ENCODE data around the gene PYY. TPM values are rescaled to one million over a fixed set of nuclear protein-coding genes. Genes with fewer than 3 reads are reported as not detected.
"Not testable (repeated sequence)": the region's sequence is repeated elsewhere in the genome, so short reads cannot be mapped to it uniquely, and the experiment has no call there.

PYY gene
- total RNA-seq, 1 donor from 2014 or later = not detected

DNA sequence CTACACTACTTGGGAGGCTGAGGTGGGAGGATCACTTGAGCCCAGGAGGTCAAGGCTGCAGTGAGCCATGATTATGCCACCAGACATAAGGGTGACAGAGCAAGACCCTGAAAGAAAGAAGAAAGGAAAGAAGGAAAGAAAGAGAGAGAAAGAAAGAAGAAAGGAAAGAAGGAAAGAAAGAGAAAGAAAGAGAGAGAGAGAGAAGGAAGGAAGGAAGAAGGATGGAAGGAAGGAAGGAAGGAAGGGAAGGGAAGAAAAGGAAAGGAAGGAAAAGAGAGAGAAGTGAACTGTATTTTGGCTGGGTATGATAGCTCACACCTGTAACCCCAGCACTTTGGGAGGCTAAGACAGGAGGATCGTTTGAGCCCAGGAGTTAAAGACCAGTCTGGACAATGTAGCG lies 24.3 kb upstream of the PYY start:
- no peak overlapping the region for H3K4me3 Mint-ChIP-seq (ENCODE audit: unreplicated experiment)
- H3K27ac Mint-ChIP-seq (ENCODE audit: unreplicated experiment) = no peak overlapping the region
- DNase-seq (ENCODE audit: extremely low spot score, unreplicated experiment) = no peak
- no peaks in the 10 kb centered on the region for H3K9me3 Mint-ChIP-seq (ENCODE audit: unreplicated experiment)
- H3K27me3 Mint-ChIP-seq (ENCODE audit: unreplicated experiment) = peaks cover 75% of the 10 kb centered on the region
- TF ChIP-seq, protein P1, sequence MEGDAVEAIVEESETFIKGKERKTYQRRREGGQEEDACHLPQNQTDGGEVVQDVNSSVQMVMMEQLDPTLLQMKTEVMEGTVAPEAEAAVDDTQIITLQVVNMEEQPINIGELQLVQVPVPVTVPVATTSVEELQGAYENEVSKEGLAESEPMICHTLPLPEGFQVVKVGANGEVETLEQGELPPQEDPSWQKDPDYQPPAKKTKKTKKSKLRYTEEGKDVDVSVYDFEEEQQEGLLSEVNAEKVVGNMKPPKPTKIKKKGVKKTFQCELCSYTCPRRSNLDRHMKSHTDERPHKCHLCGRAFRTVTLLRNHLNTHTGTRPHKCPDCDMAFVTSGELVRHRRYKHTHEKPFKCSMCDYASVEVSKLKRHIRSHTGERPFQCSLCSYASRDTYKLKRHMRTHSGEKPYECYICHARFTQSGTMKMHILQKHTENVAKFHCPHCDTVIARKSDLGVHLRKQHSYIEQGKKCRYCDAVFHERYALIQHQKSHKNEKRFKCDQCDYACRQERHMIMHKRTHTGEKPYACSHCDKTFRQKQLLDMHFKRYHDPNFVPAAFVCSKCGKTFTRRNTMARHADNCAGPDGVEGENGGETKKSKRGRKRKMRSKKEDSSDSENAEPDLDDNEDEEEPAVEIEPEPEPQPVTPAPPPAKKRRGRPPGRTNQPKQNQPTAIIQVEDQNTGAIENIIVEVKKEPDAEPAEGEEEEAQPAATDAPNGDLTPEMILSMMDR (IDR thresholded peaks at IDR 0.05) = no peak
- no peaks in the 10 kb centered on the region for H3K36me3 Mint-ChIP-seq (ENCODE audit: unreplicated experiment)
- no peaks in the 10 kb centered on the region for H3K4me1 Mint-ChIP-seq (ENCODE audit: unreplicated experiment)

DNA sequence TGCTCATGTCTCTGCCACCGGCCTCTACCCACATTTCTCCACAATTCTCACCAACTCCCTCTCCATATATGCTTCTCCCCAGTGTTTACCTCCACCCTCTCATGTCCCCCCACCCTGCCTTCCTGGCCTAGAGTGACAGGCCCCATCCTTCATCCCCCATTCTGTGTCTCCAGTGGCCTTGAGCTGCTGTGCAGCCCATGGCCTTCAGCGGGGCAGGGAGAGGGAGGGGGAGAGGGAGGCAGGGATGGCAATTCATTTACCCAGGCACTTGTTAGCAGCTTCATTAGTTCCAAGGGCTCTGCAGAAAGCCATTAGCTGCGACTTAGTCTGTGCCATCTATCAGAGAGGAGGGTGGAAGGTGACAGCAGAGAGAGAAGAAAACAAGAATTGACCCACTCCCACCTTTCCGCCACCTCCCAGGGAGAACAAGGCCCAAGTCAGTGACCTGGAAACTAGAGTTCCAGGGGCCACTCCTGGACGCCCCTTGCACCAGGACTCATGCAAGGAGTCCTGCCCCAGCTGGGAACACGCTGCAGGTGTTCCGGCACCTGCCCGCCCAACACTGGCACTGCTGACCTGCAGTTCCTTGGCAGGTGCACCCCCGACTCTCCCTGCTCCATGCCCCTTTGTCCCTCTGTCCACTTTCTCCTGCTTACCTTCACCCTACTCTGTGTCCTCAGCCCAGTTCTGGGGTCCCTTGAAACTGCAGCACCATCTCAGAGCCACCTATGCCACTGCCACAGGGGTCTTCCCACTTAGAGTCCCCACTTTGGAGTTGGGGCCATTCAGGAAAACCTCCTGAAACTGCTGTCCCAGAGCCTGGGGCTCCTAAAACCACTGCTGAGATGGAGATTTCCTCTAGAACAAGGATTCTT lies 23.5 kb upstream of the PYY start:
- H3K27me3 Mint-ChIP-seq (ENCODE audit: unreplicated experiment) = peaks cover 66% of the 10 kb centered on the region
- no peaks in the 10 kb centered on the region for H3K9me3 Mint-ChIP-seq (ENCODE audit: unreplicated experiment)
- no peaks in the 10 kb centered on the region for H3K4me1 Mint-ChIP-seq (ENCODE audit: unreplicated experiment)
- H3K27ac Mint-ChIP-seq (ENCODE audit: unreplicated experiment) = no peak overlapping the region
- DNase-seq (ENCODE audit: extremely low spot score, unreplicated experiment) = no peak
- TF ChIP-seq, protein P1 (IDR thresholded peaks at IDR 0.05) = no peak
- no peak overlapping the region for H3K4me3 Mint-ChIP-seq (ENCODE audit: unreplicated experiment)
- no peaks in the 10 kb centered on the region for H3K36me3 Mint-ChIP-seq (ENCODE audit: unreplicated experiment)

DNA sequence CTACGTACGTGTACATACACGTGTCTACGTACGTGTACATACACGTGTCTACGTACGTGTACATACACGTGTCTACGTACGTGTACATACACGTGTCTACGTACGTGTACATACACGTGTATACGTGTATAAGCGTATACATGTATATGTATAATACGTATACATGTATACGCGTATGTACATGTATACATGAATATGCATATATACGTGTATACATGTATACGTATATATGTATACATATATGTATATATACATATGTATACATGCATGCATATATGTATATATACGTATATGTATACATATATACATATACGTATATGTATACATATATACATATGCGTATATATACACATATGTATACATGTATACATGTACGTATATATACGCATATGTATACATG lies 22.2 kb upstream of the PYY start:
- Mint-ChIP-seq H3K27ac (ENCODE audit: unreplicated experiment) (no peak overlapping the region), H3K27me3 (ENCODE audit: unreplicated experiment) (peaks cover 60% of the 10 kb centered on the region), H3K9me3 (ENCODE audit: unreplicated experiment) (peaks cover 4% of the 10 kb centered on the region), H3K4me3 (ENCODE audit: unreplicated experiment) (no peak overlapping the region), H3K36me3 (ENCODE audit: unreplicated experiment) (no peaks in the 10 kb centered on the region), H3K4me1 (ENCODE audit: unreplicated experiment) (no peaks in the 10 kb centered on the region)
- DNase-seq (ENCODE audit: extremely low spot score, unreplicated experiment) = no peak
- TF ChIP-seq, protein P1 (IDR thresholded peaks at IDR 0.05) = no peak

DNA sequence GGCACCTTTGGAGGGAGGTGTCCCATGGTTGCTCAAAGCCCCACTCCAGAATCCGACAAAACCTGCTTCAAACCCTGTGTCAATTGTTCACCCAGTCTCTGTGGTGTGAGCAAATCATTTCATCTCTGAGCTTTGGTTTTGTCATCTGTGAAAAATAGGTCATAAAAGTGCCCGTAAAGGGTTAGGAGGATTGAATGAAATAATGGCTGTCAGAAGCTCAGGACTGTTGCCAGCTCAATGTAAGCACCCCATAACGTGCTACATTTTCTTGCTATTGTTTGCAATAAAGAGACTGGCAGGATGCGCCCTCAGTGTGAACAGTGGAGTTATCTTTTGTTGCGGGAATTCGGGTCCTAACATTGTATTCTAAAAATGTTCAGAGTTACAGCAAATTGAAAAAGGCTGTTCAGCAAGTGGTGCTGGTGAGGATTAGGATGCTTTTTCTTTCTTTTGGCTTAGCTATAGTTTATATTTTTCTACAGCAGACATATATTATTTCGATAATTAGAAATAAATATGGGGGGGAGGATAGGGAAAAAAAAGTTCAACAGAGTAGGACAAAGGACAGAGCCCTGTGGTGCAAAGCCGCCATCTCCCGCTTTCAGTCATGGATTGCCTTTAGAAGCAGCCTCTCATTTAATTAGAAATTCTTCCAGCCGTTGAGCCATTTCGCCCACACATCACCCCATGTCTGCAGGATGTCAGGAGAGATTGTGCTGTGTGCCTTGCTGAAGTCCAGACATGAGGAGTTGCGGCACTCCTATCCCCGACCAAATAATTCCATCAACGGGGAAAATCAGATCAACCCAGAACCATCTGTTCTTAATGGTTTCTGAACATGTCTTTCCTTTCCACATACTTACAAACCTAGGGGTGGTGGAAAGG lies 20.9 kb upstream of the PYY start:
- Mint-ChIP-seq H3K27me3 (ENCODE audit: unreplicated experiment) (peaks cover 52% of the 10 kb centered on the region), H3K36me3 (ENCODE audit: unreplicated experiment) (no peaks in the 10 kb centered on the region), H3K27ac (ENCODE audit: unreplicated experiment) (no peak overlapping the region), H3K4me3 (ENCODE audit: unreplicated experiment) (no peak overlapping the region), H3K4me1 (ENCODE audit: unreplicated experiment) (no peaks in the 10 kb centered on the region), H3K9me3 (ENCODE audit: unreplicated experiment) (peaks cover 4% of the 10 kb centered on the region)
- DNase-seq (ENCODE audit: extremely low spot score, unreplicated experiment) = no peak
- TF ChIP-seq, protein P1 (IDR thresholded peaks at IDR 0.05) = no peak

DNA sequence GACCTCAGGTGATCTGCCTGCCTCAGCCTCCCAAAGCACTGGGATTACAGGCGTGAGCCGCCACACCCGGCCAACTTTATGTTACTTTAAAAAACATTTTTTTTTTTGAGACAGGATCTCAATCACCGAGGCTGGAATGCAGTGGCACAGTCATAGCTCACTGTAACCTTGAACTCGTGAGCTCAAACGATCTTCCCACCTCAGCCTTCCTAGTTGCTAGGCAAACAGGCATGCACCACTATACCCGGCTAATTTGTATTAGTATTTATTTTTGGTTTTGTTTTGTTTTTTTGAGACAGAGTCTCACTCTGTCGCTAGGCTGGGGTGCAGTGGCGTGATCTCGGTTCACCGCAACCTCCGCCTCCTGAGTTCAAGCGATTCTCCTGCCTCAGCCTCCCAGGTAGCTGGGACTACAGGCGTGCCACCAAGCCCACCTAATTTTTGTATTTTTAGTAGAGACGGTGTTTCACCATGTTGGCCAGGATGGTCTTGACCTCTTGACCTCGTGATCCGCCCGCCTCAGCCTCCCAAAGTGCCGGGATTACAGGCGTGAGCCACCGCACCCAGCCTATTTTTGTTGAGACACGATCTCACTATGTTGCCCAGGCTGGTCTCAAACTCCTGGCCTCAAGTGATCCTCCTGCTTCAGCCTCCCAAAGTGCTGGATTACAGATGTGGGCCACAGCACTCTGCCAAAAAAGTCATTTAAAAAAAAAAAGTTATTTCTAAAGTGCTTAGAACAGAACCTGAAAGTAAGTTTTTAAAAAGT lies 18.9 kb upstream of the PYY start:
- not testable (repeated sequence) for DNase-seq (ENCODE audit: extremely low spot score, unreplicated experiment); H3K36me3 Mint-ChIP-seq (ENCODE audit: unreplicated experiment); H3K4me3 Mint-ChIP-seq (ENCODE audit: unreplicated experiment); H3K4me1 Mint-ChIP-seq (ENCODE audit: unreplicated experiment); H3K27ac Mint-ChIP-seq (ENCODE audit: unreplicated experiment); H3K9me3 Mint-ChIP-seq (ENCODE audit: unreplicated experiment)
- peaks cover 43% of the 10 kb centered on the region for H3K27me3 Mint-ChIP-seq (ENCODE audit: unreplicated experiment)

DNA sequence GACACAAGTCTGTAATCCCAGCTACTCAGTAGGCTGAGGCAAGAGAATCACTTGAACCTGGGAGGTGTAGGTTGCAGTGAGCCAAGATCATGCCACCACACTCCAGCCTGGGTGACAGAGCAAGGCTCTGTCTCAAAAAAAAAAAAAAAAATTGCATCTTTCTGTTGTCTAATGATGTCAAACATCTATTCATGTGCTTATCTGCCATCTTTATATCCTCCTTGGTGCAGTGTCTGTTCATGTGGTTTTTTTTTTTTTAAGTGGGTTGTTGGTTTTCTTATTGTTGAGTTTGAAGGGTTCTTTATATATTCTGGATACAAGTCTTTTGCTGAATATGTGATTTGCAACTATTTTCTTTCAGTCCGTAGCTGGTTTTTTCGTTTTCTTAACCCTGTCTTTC lies 17.7 kb upstream of the PYY start:
- H3K27me3 Mint-ChIP-seq (ENCODE audit: unreplicated experiment) = peaks cover 43% of the 10 kb centered on the region
- not testable (repeated sequence) for H3K27ac Mint-ChIP-seq (ENCODE audit: unreplicated experiment); H3K9me3 Mint-ChIP-seq (ENCODE audit: unreplicated experiment); H3K4me3 Mint-ChIP-seq (ENCODE audit: unreplicated experiment); H3K36me3 Mint-ChIP-seq (ENCODE audit: unreplicated experiment); H3K4me1 Mint-ChIP-seq (ENCODE audit: unreplicated experiment); DNase-seq (ENCODE audit: extremely low spot score, unreplicated experiment)

Data from osteocyte (in vitro differentiated cells).